SU-DHL-6 (cell line): Measurements from ENCODE around the gene ANXA4.

Source experiments
- H2AFZ ChIP-seq: fragments of 200-600 bp; sonication (generic); 2 replicates; pipeline ENCODE4 v1.6.1; 2014; ENCODE audit warnings: low read depth, mild to moderate bottlenecking, moderate library complexity, mixed read lengths, antibody characterized with exemption, low read length; ENCODE audit not compliant: severe bottlenecking
- H3F3A ChIP-seq: fragments of 200-600 bp; shearing (Covaris generic); 2 replicates; pipeline ENCODE4 v1.6.0; 2016; ENCODE audit warnings: antibody characterized with exemption, mild to moderate bottlenecking; ENCODE audit not compliant: insufficient read depth
- H3K27ac ChIP-seq: fragments of 200-600 bp; sonication (generic); 2 replicates; pipeline ENCODE4 v1.5.1; 2016; ENCODE audit warnings: low read depth, mild to moderate bottlenecking, low read length, moderate library complexity, mixed read lengths
- H3K27me3 ChIP-seq: fragments of 200-600 bp; sonication (generic), shearing (Covaris generic); 2 replicates; pipeline ENCODE4 v1.6.0; 2014; ENCODE audit warnings: mild to moderate bottlenecking, low read length
- H3K36me3 ChIP-seq: fragments of 200-600 bp; sonication (generic); 2 replicates; pipeline ENCODE4 v1.6.1; 2014; ENCODE audit warnings: mild to moderate bottlenecking, low read length, mixed read lengths
- H3K4me2 ChIP-seq: fragments of 300-600, 200-600 bp; shearing (Covaris generic), sonication (generic); 2 replicates; pipeline ENCODE4 v1.6.0; 2014; ENCODE audit warnings: low read length, low read depth, mild to moderate bottlenecking; ENCODE audit not compliant: poor library complexity, severe bottlenecking
- H3K4me3 ChIP-seq: fragments of 200-600 bp; sonication (generic); 2 replicates; pipeline ENCODE4 v1.5.1; 2014; ENCODE audit warnings: antibody characterized with exemption, low read length, mild to moderate bottlenecking, mixed read lengths; ENCODE audit not compliant: insufficient read depth, poor library complexity, severe bottlenecking
- H3K79me2 ChIP-seq: fragments of 200-600 bp; sonication (generic); 2 replicates; pipeline ENCODE4 v1.6.1; 2014; ENCODE audit warnings: mild to moderate bottlenecking, low read length, moderate library complexity; ENCODE audit not compliant: insufficient read depth
- H3K9ac ChIP-seq: fragments of 200-600 bp; sonication (generic); 2 replicates; pipeline ENCODE4 v1.7.0; 2014; ENCODE audit warnings: mild to moderate bottlenecking, low read length
- H3K9me2 ChIP-seq: fragments of 200-600 bp; sonication (generic); replicated peaks from 2 replicates; pipeline ENCODE4 v1.6.1; 2014; ENCODE audit warnings: low read length; ENCODE audit not compliant: insufficient read depth
- H3K9me3 ChIP-seq: fragments of 200-600 bp; sonication (generic); 2 replicates; pipeline ENCODE4 v1.6.1; 2014; ENCODE audit warnings: low read length, mixed read lengths; ENCODE audit not compliant: insufficient read depth
- H4K20me1 ChIP-seq: fragments of 200-600 bp; sonication (generic); 2 replicates; pipeline ENCODE4 v1.6.1; 2014; ENCODE audit warnings: low read depth, mild to moderate bottlenecking, antibody characterized with exemption, low read length, moderate library complexity, mixed read lengths
- CTCF ChIP-seq: fragments of 200-600 bp; sonication (generic); IDR thresholded peaks from one replicate; pipeline ENCODE4 v1.5.1; 2017; ENCODE audit warnings: antibody characterized with exemption, mild to moderate bottlenecking, low read length, moderate library complexity; ENCODE audit not compliant: insufficient read depth, poor library complexity, severe bottlenecking
- EZH2phosphoT487 ChIP-seq: fragments of 200-600 bp; sonication (generic), shearing (Covaris generic); conservative IDR thresholded peaks from 2 replicates; pipeline ENCODE4 v1.6.1; 2018; ENCODE audit warnings: mild to moderate bottlenecking, antibody characterized with exemption, low read length, moderate library complexity, mixed read lengths

Gene ANXA4

GRCh38 chr2:69700381-69700780 lies 41.6 kb upstream of the ANXA4 start:
- no peak overlapping the region for H3K27ac ChIP-seq
- no peaks in the 10 kb centered on the region for H3K9me2 ChIP-seq
- H3K4me2 ChIP-seq = no peak overlapping the region
- TF ChIP-seq CTCF = no peak
- no peak for TF ChIP-seq EZH2phosphoT487
- no peaks in the 10 kb centered on the region for H3K27me3 ChIP-seq
- no peak overlapping the region for H2AFZ ChIP-seq
- no peak overlapping the region for H3K4me3 ChIP-seq
- no peaks in the 10 kb centered on the region for H3K79me2 ChIP-seq
- no peaks in the 10 kb centered on the region for H3F3A ChIP-seq
- no peak overlapping the region for H3K9ac ChIP-seq
- no peaks in the 10 kb centered on the region for H3K9me3 ChIP-seq
- no peaks in the 10 kb centered on the region for H3K36me3 ChIP-seq
- no peaks in the 10 kb centered on the region for H4K20me1 ChIP-seq

- Histone ChIP-seq H3K9me3 (no peaks in the 10 kb centered on the region), H3K9me2 (no peaks in the 10 kb centered on the region), H3K27ac (no peak overlapping the region), H3K4me2 (no peak overlapping the region), H2AFZ (no peak overlapping the region), H3K79me2 (no peaks in the 10 kb centered on the region), H3F3A (no peaks in the 10 kb centered on the region), H3K27me3 (no peaks in the 10 kb centered on the region), H4K20me1 (no peaks in the 10 kb centered on the region), H3K4me3 (no peak overlapping the region), H3K9ac (no peak overlapping the region), H3K36me3 (no peaks in the 10 kb centered on the region)
- TF ChIP-seq CTCF = no peak
These were observed 40.6 kb upstream of the ANXA4 start for GRCh38 chr2:69701100-69701945.

- H3K27ac ChIP-seq = no peak overlapping the region
- no peaks in the 10 kb centered on the region for H3K9me2 ChIP-seq
- H3F3A ChIP-seq = no peaks in the 10 kb centered on the region
- H3K9me3 ChIP-seq = no peaks in the 10 kb centered on the region
- no peaks in the 10 kb centered on the region for H3K27me3 ChIP-seq
- no peak overlapping the region for H2AFZ ChIP-seq
- no peak overlapping the region for H3K4me3 ChIP-seq
- H3K4me2 ChIP-seq = no peak overlapping the region
- no peak overlapping the region for H3K9ac ChIP-seq
- no peaks in the 10 kb centered on the region for H3K79me2 ChIP-seq
- no peak for TF ChIP-seq CTCF
- H3K36me3 ChIP-seq = no peaks in the 10 kb centered on the region
- no peaks in the 10 kb centered on the region for H4K20me1 ChIP-seq
These were observed 38.7 kb upstream of the ANXA4 start for GRCh38 chr2:69703189-69703588.
